Renal pelvis (tissue), 4 donors: ENCODE measurements around the gene GPR142. TPM values are rescaled to one million over a fixed set of nuclear protein-coding genes. Genes with fewer than 3 reads are reported as not detected.
"Not testable (repeated sequence)": the region's sequence is repeated elsewhere in the genome, so short reads cannot be mapped to it uniquely, and the experiment has no call there.

Experiments used
- DNase-seq: peaks from one replicate; pipeline ENCODE4 v3.0.0-alpha.2; 2013
- polyA plus RNA-seq, 3 donors: library from polyadenylated mRNA; unstranded; fragments of 120-200 nt; gene quantifications; one replicate each; pipeline ENCODE4 v1.2.1, GENCODE V29; 2013; ENCODE audit not compliant: insufficient read length in 3 of 3

The GPR142 gene
- polyA plus RNA-seq, 3 donors, result 0.16 to 0.25 TPM; not detected in 1

DNA sequence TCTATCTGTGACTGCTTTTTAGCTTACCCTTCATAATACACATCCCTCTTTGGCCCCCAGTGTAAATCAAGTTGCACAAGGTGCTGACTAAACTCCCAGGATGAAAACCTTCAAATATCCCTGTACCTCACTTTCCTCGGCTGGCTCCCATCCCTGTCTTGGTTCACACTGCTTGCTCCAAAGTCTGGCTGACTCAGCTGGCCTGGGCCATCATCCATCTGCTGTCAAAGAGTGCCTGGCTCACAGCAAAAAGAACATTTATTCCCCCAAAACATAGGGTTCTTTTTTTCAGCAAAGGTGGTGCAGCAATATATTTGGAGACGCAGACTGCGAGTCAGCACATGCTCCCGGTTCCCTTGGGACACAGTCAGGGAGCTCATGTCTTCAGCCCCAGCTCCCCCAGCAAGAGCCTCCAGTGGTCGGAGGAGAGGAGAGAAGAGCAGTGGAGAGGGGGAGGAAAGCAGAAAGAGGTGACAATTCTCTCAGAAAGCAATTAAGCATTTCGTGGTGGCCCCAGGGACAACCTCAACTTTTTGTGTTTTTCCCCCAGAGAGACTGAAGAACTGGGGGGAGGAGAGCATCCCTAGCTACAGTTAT lies 26.1 kb downstream of the GPR142 start:
- no peak for DNase-seq

DNA sequence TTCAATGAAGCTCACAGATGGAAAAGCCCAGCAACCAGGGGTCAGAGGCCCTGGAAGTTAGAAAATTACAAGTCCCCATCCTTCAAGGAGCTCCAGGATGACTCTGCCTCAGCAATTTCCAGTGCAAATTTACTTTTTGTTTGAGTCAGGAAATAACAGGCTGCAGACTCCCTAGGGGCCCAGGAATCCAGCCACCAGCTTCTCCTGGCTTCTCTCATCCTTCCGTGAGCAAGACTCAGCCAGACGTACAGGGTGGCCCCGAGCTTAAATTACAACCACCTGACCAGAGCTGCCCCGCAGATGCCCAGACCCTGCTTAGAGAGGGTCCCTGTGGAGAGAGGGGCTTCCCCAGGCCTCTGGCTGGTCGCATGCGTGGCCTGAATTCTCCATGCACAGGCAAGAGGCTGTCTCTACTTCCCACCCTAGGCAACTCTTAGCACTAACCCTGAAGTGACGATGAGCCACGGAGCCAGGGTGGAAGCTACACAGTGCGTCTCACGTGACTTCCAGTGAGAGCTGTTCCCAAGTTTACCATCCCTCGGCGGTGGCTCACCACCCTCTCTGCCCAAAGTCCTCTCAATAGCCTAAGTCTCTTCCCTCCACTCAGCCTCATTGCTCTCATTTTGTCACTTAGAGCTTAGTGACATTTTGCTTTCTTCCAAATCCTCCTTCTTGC lies 27.1 kb downstream of the GPR142 start:
- no peak for DNase-seq

DNA sequence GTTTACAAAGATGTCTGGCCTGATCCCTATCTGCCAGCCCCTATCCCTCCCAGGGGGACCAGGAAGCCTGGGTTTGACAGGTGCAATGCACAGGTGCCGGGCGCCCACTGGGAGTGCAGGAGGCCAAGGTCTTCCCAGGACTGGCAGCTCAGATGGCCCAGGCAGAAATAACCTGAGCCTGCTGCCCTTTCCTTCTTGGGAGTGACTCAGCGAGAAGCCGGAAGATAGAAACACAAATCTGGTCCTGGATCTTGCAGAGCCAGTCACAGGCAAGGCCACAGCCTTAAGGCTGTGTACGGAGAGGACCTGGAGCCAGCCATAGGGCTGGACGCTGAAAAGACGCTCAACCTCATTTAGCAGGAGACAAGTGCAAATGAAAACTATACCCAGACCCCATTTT lies 27.7 kb downstream of the GPR142 start:
- no peak for DNase-seq

DNA sequence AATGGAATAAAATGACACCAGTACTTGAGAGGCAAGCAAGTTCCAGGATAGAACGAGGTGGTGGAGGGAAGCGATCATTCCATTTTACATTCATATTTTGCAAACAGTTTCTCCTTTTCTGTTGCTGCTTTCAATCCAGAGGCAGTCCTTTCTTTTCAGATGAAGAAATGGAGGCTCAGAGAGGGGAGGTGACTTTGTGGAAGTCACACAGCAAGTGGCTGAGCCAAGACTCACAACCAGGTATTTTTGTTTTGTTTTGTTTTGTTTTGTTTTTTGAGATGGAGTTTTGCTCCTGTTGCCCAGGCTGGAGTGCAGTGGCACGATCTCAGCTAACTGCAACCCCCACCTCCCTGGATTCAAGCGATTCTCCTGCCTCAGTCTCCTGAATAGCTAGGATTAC lies 29.3 kb downstream of the GPR142 start:
- DNase-seq, result no peak

DNA sequence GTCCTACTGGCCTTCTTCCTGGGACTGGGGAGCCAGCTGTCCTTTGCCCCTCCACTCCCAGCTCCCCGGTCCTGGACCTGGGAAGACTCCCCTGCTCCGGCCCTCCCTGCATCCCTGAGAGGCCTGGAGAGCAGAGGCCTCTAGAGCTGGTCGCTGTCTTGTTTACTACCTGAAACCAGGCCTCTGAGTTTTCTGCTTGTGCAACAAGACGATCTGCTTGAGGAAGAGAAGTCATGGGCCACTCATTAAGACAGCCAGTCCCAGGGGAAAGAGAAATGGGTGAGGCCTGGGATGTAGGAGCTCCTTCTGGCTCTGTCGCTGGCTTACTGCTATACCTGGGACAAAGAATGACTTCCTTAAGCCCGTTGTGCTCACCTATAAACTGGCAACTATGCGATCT lies 34.7 kb downstream of the GPR142 start:
- no peak for DNase-seq

DNA sequence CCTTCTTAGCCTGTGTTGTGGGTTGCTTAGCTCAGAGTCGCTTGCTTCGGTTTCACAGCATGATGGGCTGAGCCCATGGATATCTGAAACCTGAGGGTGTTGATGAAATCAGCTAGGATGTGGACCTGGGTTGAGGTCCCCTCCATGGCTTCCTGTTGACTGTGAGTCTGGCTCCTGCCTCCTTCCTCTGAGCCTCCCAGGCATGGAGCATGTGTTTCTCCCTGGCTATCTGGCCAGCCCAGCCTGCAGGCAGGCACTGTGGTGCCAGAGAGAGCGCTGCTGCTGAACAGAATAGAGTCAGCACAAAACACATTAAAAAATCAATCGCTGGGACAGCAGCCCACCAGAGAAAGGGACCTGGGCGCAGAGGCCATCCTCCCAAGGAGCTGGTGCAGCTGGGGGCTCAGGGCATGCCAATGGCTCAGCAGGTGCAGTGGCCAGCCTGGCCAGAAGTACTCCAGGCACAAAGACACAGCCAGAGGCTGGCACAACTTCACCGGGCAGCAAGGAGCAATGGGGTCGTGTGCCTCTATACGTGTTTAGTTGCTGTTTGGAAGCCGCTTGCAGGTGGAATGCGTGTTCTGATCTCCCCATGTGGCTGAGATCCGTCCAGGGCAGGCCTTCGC lies 36.3 kb downstream of the GPR142 start:
- no peak for DNase-seq

DNA sequence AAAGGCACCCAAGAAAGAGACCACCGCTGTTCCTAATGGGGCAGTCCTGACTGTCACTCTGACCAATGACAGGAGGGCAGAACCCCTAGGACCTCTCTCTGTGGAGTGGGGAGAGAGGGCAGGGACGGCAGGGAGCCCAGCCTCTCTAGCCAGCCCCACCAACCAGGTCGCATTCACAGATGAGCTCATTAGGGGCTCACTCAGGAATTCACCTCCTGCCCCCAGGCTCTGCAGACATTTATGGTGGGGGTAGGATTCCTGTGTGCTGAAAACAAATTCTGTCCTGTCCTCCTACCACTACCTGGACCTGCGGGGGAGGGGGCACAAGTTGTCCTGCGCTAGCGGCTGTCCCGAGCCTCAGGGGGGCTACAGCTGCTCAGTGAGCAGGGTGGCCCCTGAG lies 36.9 kb downstream of the GPR142 start:
- DNase-seq, result no peak

DNA sequence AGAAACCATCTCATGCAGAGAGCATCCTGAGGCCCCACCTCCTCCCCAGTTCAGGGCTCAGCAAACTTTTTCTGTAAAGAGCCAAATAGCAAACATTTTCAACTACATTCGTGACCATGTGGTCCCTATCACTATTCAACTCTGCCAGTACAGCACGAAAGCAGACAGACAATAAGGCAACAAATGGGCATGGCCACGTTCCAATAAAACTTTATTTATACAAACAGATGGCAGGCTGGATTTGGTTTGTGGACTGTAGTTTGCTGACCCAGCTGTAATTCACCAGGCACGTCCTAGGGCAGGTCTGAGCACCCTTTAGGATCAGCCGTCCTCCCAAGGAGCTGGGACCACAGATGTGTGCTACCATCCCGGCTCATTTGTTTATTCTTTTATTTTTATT lies 37.5 kb downstream of the GPR142 start:
- DNase-seq, result no peak

DNA sequence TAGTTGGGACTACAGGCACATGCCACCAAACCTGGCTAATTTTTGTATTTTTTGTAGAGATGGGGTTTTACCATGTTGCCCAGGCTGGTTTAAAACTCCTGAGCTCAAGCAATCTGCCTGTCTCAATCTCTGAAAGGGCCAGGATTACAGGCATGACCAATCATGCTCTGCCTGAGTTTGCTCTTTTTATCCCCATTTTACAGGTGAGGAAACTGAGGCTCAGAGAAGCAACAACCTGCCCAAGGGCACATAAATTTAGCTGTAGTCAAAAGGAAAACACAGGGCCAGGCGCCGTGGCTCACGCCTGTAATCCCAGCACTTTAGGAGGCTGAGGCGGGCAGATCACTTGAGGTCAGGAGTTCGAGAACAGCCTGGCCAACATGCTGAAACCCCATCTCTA lies 38.0 kb downstream of the GPR142 start:
- not testable (repeated sequence) for DNase-seq

DNA sequence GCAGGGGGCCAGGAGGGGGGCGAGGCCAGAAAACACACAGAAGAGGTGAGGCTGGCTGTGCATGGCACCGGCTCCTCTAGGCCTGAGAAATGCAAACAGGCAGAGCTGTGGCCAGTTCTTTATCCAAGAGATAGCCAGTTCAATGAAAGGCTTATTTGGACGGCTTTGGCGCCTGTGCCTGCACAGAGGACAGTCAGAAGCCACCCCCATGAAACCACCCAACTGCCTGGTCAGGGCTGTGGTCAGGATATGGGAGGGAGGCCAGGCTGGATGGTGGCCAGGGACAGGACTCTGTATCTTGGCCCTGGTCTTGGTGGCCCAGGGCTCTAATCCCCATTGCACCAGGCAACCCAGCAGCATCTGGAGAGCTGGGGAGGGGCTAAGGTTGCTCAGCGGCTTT lies 40.1 kb downstream of the GPR142 start:
- DNase-seq, result no peak

DNA sequence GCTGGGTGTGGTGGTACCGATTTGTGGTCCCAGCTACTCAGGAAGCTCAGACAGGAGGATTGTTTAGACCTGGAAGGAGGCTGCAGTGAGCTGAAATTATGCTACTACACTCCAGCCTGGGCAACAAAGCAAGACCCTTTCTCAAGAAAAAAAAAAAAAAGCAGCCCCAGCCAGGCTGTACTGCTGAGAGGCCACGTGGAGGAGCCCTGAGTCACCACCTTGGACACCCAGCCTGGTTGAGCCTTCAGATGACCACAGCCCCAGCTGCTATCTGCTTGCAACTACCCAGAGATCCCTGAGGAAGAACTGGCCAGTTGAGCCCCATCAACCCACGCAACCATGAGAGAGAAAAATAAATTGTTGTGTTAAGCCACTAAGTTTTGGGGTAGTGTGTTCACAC lies 41.0 kb downstream of the GPR142 start:
- DNase-seq, result no peak

DNA sequence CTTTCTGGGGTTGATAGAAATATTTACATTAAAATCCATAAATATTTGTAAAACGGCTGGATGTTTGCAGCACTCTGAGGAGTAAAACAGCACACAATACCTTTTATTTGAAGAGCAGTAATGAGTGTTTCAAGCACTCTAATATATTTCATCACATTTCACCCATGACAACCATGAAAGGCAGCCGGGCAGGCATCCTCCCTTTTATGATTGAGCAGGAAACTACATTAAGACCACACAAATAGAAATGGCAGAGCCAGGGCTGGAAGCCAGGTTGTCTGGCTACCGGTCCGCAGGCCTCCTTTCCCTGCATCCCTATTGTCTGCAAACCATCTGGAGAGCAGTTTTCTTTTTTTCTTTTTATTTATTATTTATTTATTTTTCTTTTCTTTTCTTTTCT lies 41.5 kb downstream of the GPR142 start:
- no peak for DNase-seq

DNA sequence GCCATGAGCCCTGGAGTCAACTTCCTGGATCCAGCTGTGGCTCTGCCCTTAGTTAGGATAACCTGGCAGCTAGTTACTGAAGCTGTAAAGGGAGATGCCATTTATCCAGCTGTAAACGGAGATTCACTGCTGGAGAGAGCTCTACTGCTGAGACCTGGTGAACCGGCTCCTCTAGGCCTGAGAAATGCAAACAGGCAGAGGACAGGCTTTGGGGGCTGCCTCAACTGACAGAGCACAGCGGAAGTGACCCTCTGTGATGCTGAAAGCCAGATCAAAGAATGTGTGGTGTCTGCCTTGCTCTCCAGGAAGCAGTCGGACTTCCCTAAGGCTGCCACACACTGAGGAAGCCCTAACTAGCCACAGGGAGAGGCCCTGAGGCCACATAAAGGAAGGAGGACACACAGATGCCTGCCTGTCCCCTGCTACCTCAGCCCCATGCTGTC lies 42.7 kb downstream of the GPR142 start:
- no peak for DNase-seq

DNA sequence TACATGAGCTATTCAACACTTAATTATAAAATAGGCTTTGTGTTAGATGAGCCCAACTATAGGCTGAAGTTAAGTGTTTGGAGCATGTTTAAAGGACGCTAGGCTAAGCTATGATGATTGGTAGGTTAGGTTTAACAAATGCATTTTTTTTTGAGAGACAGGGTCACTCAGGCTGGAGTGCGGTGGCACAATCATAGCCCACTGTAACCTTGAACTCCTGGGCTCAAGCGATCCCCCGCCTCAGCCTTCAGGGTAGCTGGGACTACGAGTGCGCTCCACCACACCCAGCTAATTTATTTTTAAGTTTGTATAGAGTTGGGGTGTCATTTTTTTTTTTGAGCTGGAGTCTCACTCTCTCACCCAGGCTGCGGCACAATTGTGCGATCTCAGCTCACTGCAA lies 45.3 kb downstream of the GPR142 start:
- DNase-seq, result no peak

DNA sequence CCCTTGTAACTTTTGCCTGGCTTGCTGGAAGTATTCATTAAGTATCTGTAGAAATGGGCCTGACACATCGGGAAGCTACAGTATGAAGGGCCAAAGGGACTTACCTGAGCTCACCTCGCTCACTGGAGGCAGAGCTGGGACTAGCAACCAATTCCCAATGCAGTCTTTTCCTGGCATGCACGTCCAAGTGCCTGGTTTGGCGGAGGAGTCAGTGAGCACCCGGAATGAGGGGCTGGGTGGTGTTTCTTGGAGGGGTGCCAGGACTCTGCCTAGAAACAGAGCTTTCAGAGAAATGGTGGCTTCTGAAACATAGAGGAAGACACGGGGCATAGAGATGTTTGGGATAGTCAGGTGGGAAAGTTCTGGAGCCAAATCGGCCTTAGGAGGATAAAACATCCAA lies 46.2 kb downstream of the GPR142 start:
- DNase-seq, result no peak

DNA sequence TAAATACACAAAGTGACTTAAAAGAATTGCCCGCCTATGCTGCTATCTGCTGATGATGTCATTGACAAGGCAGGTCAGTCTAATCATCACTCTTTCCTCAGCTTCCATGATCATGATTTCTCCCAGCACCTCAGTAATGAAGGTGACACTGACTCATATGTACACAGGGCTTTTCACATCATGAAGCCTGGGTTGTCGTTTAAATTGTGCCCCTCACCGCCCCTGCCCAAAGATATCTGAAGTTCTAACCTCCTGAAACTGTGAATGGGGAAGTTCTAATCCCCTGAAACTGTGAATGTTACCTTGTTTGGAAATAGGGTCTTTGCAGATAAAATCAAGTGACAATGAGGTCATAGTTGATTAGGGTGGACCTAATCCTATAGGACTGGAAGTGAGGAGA lies 47.2 kb downstream of the GPR142 start:
- no peak for DNase-seq

DNA sequence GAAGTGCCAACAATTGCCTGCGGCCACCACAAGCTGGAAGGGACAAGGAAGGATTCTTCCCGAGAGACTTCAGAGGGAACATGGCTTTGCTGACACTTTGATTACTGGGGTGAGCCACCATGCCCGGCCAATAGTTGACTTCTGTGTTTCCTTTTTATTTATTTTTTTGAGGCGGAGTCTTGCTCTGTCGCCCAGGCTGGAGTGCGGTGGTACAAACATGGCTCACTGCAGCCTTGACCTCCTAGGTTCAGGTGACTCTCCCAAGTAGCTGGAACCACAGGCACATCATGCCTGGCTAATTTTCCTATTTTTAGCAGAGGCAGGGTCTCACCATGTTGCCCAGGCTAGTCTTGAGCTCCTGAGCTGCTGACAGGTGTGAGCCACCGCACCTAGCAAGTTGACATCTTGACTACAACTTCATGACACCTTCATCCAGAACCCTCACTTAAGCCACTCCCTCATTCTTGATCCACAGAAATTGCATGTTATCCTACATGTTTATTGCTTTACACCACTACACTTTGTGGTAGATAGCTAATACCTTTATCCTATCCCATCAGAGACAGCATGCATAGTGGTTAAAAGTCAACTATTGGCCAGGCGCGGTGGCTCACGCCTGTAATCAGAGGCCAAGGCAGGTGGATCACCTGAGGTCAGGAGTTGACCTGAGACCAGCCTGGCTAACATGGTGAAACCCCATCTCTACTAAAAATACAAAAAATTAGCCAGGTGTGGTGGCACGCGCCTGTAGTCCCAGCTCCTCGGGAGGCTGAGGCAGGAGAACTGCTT lies 48.5 kb downstream of the GPR142 start:
- DNase-seq, result no peak

DNA sequence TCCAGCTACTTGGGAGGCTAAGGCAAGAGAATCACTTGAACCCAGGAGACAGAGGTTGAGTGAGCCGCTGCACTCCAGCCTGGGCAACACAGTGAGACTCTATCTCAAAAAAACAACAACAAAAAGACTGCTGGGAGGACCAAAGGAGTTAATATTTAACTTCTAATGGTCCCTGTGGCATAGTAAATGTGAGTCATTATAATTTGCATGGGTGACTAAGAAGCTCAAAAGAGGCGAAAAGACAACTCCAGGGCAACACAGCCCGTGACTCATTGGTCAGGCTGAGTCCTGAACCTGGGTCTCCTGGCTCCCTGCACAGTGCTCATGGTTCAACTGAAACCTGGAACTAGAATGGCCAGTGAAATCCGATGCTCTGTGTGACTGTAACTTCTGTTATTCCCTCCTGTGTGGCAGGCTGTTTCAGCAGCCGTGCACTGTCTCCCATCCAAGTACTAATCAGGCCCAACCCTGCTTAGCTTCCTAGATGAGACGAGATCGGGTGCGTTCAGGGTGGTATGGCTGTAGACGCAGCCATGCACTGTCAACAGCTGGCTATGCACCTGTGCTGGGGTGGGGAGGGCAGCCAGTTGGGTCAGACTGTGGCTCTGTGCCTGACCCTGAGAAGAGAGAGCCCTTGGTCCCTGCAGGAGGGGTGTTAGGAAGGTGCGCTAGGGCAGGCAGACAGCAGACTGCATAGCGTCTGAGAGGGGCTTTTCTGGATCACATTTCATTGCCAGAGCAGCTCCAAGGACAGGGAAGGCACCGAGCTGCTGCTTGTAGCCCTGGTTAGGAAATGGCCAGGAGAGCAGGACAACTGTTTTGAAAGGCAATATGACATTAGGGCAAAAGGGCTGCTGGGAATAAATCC lies 50.1 kb downstream of the GPR142 start:
- no peak for DNase-seq

DNA sequence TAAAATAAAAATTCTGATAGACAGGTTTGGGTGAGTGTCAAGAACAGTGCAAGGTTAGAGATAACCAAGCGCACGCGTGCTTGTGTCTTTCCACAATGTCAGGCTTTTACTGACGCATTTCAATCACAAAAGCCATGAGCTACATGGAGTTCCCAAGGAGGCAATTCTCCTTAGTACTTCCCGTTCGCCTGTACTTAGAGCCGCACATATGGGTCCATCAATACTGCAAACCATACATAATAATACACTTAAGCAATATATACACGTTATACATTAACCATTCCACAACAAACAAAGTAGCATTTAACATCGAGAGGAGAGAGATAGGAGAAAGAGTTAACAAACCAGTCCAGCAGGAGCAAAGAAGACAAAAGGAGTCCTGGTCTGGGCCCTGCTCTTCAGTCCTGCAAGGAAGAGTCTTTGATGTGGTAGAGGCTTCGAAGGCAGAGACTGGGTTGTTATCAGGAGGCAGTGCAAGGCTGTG lies 52.7 kb downstream of the GPR142 start:
- no peak for DNase-seq
